Measurements from ENCODE around the gene TTLL4.

The TTLL4 gene

GRCh38 chr2:218718058-218718457 is 7.4 kb downstream of the TTLL4 start:
- no peak for DNase-seq

GRCh38 chr2:218719457-218719856 is 8.8 kb downstream of the TTLL4 start:
- DNase-seq, result no peak

GRCh38 chr2:218720048-218721041 is 9.7 kb downstream of the TTLL4 start:
- no peak for DNase-seq

GRCh38 chr2:218721488-218721887 is 10.9 kb downstream of the TTLL4 start:
- DNase-seq, result no peak

GRCh38 chr2:218721934-218722333 is 11.3 kb downstream of the TTLL4 start:
- DNase-seq, result no peak

GRCh38 chr2:218722419-218722818 is 11.8 kb downstream of the TTLL4 start:
- DNase-seq, result no peak

- DNase-seq, result no peak
Measured at GRCh38 chr2:218722876-218723785, 12.5 kb downstream of the TTLL4 start.

GRCh38 chr2:218726004-218726574 is 15.5 kb downstream of the TTLL4 start:
- DNase-seq, result no peak

- DNase-seq, result no peak
Measured at GRCh38 chr2:218727502-218728165, 17.0 kb downstream of the TTLL4 start.

- no peak for DNase-seq
Measured at GRCh38 chr2:218729640-218730039, 19.0 kb downstream of the TTLL4 start.

- DNase-seq, result no peak
Measured at GRCh38 chr2:218732052-218732760, 21.6 kb downstream of the TTLL4 start.

GRCh38 chr2:218732761-218733158 is 22.1 kb downstream of the TTLL4 start:
- DNase-seq, result no peak

- DNase-seq, result no peak
Measured at GRCh38 chr2:218733171-218734021, 22.8 kb downstream of the TTLL4 start.

GRCh38 chr2:218734190-218734975 is 23.7 kb downstream of the TTLL4 start:
- no peak for DNase-seq

- DNase-seq, result no peak
Measured at GRCh38 chr2:218736531-218736930, 25.9 kb downstream of the TTLL4 start.

- no peak for DNase-seq
Measured at GRCh38 chr2:218743068-218743467, 32.4 kb downstream of the TTLL4 start.

GRCh38 chr2:218744615-218745014 is 34.0 kb downstream of the TTLL4 start:
- DNase-seq, result no peak

- no peak for DNase-seq
Measured at GRCh38 chr2:218745160-218745558, 34.5 kb downstream of the TTLL4 start.

- DNase-seq, result no peak
Measured at GRCh38 chr2:218745559-218746469, 35.2 kb downstream of the TTLL4 start.
